GM18909 (cell line): ENCODE data around the gene STK35.

Experiments used
- ATAC-seq: cut with Tn5 transposase; IDR thresholded peaks from one replicate; pipeline ENCODE4 v1.9.1; 2021; ENCODE audit warnings: mild to moderate bottlenecking; ENCODE audit not compliant: unreplicated experiment, poor library complexity

STK35 gene

GRCh38 chr20:2132461-2132901 is 30.9 kb downstream of the STK35 start:
- no peak for ATAC-seq

- ATAC-seq, result no peak
These were observed 31.9 kb downstream of the STK35 start for GRCh38 chr20:2133318-2134183.

GRCh38 chr20:2135013-2135412 is 33.4 kb downstream of the STK35 start:
- ATAC-seq, result no peak

GRCh38 chr20:2136275-2136674 is 34.6 kb downstream of the STK35 start:
- no peak for ATAC-seq

- no peak for ATAC-seq
These were observed 36.0 kb downstream of the STK35 start for GRCh38 chr20:2137552-2138201.

- no peak for ATAC-seq
These were observed 36.8 kb downstream of the STK35 start for GRCh38 chr20:2138396-2138795.

- ATAC-seq, result no peak
These were observed 37.6 kb downstream of the STK35 start for GRCh38 chr20:2139250-2139649.

GRCh38 chr20:2139736-2140135 is 38.1 kb downstream of the STK35 start:
- ATAC-seq, result no peak

GRCh38 chr20:2140561-2140960 is 38.9 kb downstream of the STK35 start:
- ATAC-seq, result no peak

- ATAC-seq, result no peak
These were observed 40.3 kb downstream of the STK35 start for GRCh38 chr20:2141600-2142575.

GRCh38 chr20:2142649-2143048 is 41.0 kb downstream of the STK35 start:
- ATAC-seq, result no peak

- no peak for ATAC-seq
These were observed 42.0 kb downstream of the STK35 start for GRCh38 chr20:2143594-2143993.

- no peak for ATAC-seq
These were observed 43.2 kb downstream of the STK35 start for GRCh38 chr20:2144850-2145249.

- ATAC-seq, result no peak
These were observed 43.7 kb downstream of the STK35 start for GRCh38 chr20:2145376-2145775.

- ATAC-seq, result no peak
These were observed 44.6 kb downstream of the STK35 start for GRCh38 chr20:2146080-2146867.

- ATAC-seq, result no peak
These were observed 47.9 kb downstream of the STK35 start for GRCh38 chr20:2149507-2149906.

- no peak for ATAC-seq
These were observed 49.0 kb downstream of the STK35 start for GRCh38 chr20:2150660-2151059.

- ATAC-seq, result no peak
These were observed 50.2 kb downstream of the STK35 start for GRCh38 chr20:2151858-2152281.

GRCh38 chr20:2152317-2152716 is 50.7 kb downstream of the STK35 start:
- ATAC-seq, result no peak

- ATAC-seq, result no peak
These were observed 51.7 kb downstream of the STK35 start for GRCh38 chr20:2153326-2153725.
